Endothelial cell of umbilical vein (primary cell): ENCODE data around the gene PXYLP1. TPM values are rescaled to one million over a fixed set of nuclear protein-coding genes. Genes with fewer than 3 reads are reported as not detected.

Experiments
- BruUV-seq: library from RNA; stranded (reverse); fragments of 400-500 nt; replicated peaks from 2 replicates; lab custom pipeline; 2021; lab: Mats Ljungman, UMichigan
- CTCF ChIA-PET: fragments of 300-600, 350-600 bp; sonication (Branson Sonifier 250); formaldehyde crosslinking; loops from one replicate; lab custom pipeline; 2021; ENCODE audit warnings: antibody characterized with exemption, inconsistent platforms; lab: Charles Lee
- POLR2A ChIA-PET: fragments of 300-600, 350-600 bp; sonication (Branson Sonifier 250); formaldehyde crosslinking; loops from one replicate; lab custom pipeline; 2021; ENCODE audit warnings: antibody characterized with exemption, inconsistent platforms; lab: Charles Lee
- DNase-seq: peaks from one replicate; pipeline ENCODE4 v3.0.0-alpha.2; 2011; ENCODE audit warnings: low read depth, low spot score
- FAIRE-seq: peaks from 2 replicates; lab custom pipeline; 2011; peaks lifted over from hg19 to GRCh38; lab: Jason Lieb, UNC
- H2AFZ ChIP-seq: 2 replicates; pipeline ENCODE4 v1.6.0; 2012; ENCODE audit warnings: low read depth, low read length, control low read depth, inconsistent platforms
- H3K27ac ChIP-seq: 2 replicates; pipeline ENCODE4 v1.5.1; 2011; ENCODE audit warnings: low read depth, mild to moderate bottlenecking, control low read depth, low read length, moderate library complexity; ENCODE audit not compliant: insufficient read depth
- H3K27me3 ChIP-seq, 2 experiments: 2 replicates each; pipeline versions ENCODE4 v1.6.0 to v1.6.1; 2011; ENCODE audit warnings: low read length in 2 of 2, mixed read lengths in 1 of 2; ENCODE audit not compliant: control insufficient read depth in 2 of 2, insufficient read depth in 2 of 2
- H3K36me3 ChIP-seq, 2 experiments: 2 replicates in 1 of 2; 3 replicates in 1 of 2; pipeline ENCODE4 v1.5.1; 2011; ENCODE audit warnings: low read length in 2 of 2, mild to moderate bottlenecking in 1 of 2, moderate library complexity in 1 of 2; ENCODE audit not compliant: control insufficient read depth in 2 of 2, insufficient read depth in 2 of 2; ENCODE audit errors: extremely low read depth in 1 of 2
- H3K4me1 ChIP-seq: 3 replicates; pipeline ENCODE4 v1.5.1; 2011; ENCODE audit warnings: mild to moderate bottlenecking, low read length; ENCODE audit not compliant: control insufficient read depth, insufficient read depth; ENCODE audit errors: extremely low read depth
- H3K4me2 ChIP-seq: 2 replicates; pipeline ENCODE4 v1.6.1; 2011; ENCODE audit warnings: low read length, control low read depth, mixed read lengths; ENCODE audit not compliant: insufficient read depth
- H3K4me3 ChIP-seq, 3 experiments: fragments of 200-600 bp in 1 of 3; sonication (generic), shearing (Covaris generic) in 1 of 3; replicated peaks in 1 of 3; 2 replicates each; pipeline ENCODE4 v1.5.1; 2011 to 2016; ENCODE audit warnings: control low read depth in 3 of 3, low read length in 3 of 3, mild to moderate bottlenecking in 2 of 3, inconsistent platforms in 1 of 3, low read depth in 1 of 3, moderate library complexity in 1 of 3; ENCODE audit not compliant: insufficient read depth in 1 of 3
- H3K79me2 ChIP-seq: 2 replicates; pipeline ENCODE4 v1.6.0; 2012; ENCODE audit warnings: low read length, inconsistent platforms; ENCODE audit not compliant: control insufficient read depth, insufficient read depth
- H3K9ac ChIP-seq: replicated peaks from 2 replicates; pipeline ENCODE3; 2011; ENCODE audit warnings: low read length, control low read depth; ENCODE audit not compliant: insufficient read depth; ENCODE audit errors: extremely low read depth
- H3K9me1 ChIP-seq: replicated peaks from 3 replicates; pipeline ENCODE4 v1.6.0; 2011; ENCODE audit warnings: mild to moderate bottlenecking, low read length; ENCODE audit not compliant: control insufficient read depth, insufficient read depth; ENCODE audit errors: extremely low read depth
- H3K9me3 ChIP-seq: replicated peaks from 2 replicates; pipeline ENCODE4 v1.5.1; 2012; ENCODE audit warnings: low read length, inconsistent platforms; ENCODE audit not compliant: control insufficient read depth, insufficient read depth
- H4K20me1 ChIP-seq: replicated peaks from 2 replicates; pipeline ENCODE3; 2011; ENCODE audit warnings: mild to moderate bottlenecking, low read length; ENCODE audit not compliant: control insufficient read depth, insufficient read depth; ENCODE audit errors: extremely low read depth
- EZH2 ChIP-seq: IDR thresholded peaks from 2 replicates; pipeline ENCODE4 v1.6.1; 2012; ENCODE audit warnings: borderline replicate concordance, low read depth, mild to moderate bottlenecking, moderate library complexity, low read length, inconsistent platforms; ENCODE audit not compliant: severe bottlenecking
- FOS ChIP-seq: IDR thresholded peaks from 2 replicates; pipeline ENCODE4 v1.6.1; 2011; ENCODE audit warnings: mild to moderate bottlenecking, low read length, moderate library complexity, borderline replicate concordance; ENCODE audit not compliant: insufficient read depth
- GATA2 ChIP-seq: IDR thresholded peaks from 2 replicates; pipeline ENCODE4 v1.7.0; 2011; ENCODE audit warnings: low read depth, mild to moderate bottlenecking, moderate library complexity, mixed read lengths, low read length; ENCODE audit not compliant: insufficient read length, insufficient read depth
- JUN ChIP-seq: IDR thresholded peaks from 2 replicates; pipeline ENCODE4 v1.6.1; 2011; ENCODE audit warnings: borderline replicate concordance, low read depth; ENCODE audit not compliant: insufficient read length, insufficient read depth
- MYC ChIP-seq: IDR thresholded peaks from one replicate; pipeline ENCODE4 v1.6.1; 2011; ENCODE audit warnings: mild to moderate bottlenecking, low read depth, low read length
- POLR2A ChIP-seq: IDR thresholded peaks from 2 replicates; pipeline ENCODE4 v1.6.1; 2012; ENCODE audit warnings: low read depth, mild to moderate bottlenecking, control low read depth, low read length
- POLR2AphosphoS5 ChIP-seq: IDR thresholded peaks from 2 replicates; pipeline ENCODE4 v1.6.1; 2012; ENCODE audit warnings: low read depth, mild to moderate bottlenecking, control low read depth, low read length, moderate library complexity; ENCODE audit not compliant: insufficient read depth
- dilution Hi-C: fragments of 300-500 bp; cut with MboI; formaldehyde crosslinking; loops from one replicate; pipeline ENCODE4 v1.15.0; 2019; ENCODE audit warnings: low sequenced_read_pairs; ENCODE audit not compliant: extremely low pct_ligation_motif_present
- intact Hi-C: fragments of 100-400 bp; cut with micrococcal nuclease; formaldehyde crosslinking; loops from one replicate; pipeline ENCODE4 v1.10.0; 2022
- polyA plus RNA-seq, 4 experiments: library from polyadenylated mRNA; depleted of rRNA in 3 of 4; stranded (reverse) in 3 of 4; unstranded in 1 of 4; fragments of >200 nt; gene quantifications; 2 replicates each; pipeline versions ENCODE4 v1.2.1 to v1.2.3, GENCODE V29; 2011 to 2012; ENCODE audit warnings: missing spikeins in 1 of 4
- total RNA-seq: library from RNA; stranded (reverse); gene quantifications from 2 replicates; pipeline ENCODE4 v1.2.3, GENCODE V29; 2021
- TF ChIP-seq, protein P1 (sequence below): IDR thresholded peaks from 2 replicates; pipeline ENCODE4 v1.6.1; 2011; ENCODE audit not compliant: insufficient read depth, insufficient read length
- TF ChIP-seq, protein P2 (sequence below), 2 donors: IDR thresholded peaks; 1 replicate in 1 of 2; 2 replicates in 1 of 2; pipeline ENCODE4 v1.5.1; 2011; ENCODE audit warnings: low read length in 2 of 2, mild to moderate bottlenecking in 2 of 2, moderate library complexity in 2 of 2, control low read depth in 1 of 2, inconsistent platforms in 1 of 2, low read depth in 1 of 2; ENCODE audit not compliant: insufficient read depth in 1 of 2; ENCODE audit errors: extremely low read depth in 1 of 2

PXYLP1 gene
- total and polyA plus RNA-seq, 2 donors (not counting 3 experiments of a cell fraction or from before 2014, with no cell fraction given) = 0.84 to 1.7 TPM

DNA sequence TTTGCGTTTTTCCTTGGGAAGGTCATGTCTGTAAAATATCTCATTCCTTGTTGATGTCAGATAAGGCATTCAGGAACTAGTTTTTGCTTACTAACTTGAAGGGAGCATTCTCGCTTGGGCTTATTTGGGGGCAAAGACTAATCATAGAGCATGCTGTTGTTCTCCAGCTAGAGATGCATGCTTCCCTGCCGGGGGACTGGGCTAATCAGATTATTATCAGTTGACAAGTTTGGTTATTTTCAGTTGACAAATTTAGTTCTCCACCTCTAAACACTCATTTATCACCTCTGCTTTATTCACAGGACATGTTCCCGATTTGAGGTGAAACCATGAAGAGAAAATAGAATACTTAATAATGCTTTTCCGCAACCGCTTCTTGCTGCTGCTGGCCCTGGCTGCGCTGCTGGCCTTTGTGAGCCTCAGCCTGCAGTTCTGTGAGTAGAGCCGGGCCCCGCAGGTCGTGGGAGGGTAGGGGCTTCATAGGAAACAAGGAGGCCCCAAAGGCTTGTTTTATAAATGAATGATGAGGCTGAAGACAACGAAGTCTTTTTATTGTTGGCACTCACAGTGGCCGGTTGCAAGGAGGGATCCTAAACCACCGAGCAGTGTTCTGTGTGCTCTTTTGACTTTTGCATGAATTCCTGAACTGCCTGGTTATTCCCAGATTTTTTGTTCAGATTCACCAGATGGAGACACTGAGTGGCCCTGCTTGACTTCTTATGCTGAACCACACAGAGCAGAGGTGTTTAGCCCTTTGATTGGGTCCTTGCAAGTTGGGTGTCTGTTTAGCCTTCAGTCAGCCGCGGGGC, 28.4 kb downstream of the PXYLP1 start:
- CTCF ChIA-PET = no interaction called here
- H3K9ac ChIP-seq = no peak overlapping the region
- no peaks in the 10 kb centered on the region for H3K9me1 ChIP-seq
- no peaks in the 10 kb centered on the region for H3K9me3 ChIP-seq
- no peak for DNase-seq
- H3K4me3 ChIP-seq = no peak overlapping the region
- H3K4me2 ChIP-seq = no peak overlapping the region
- POLR2A ChIA-PET = no interaction called here
- no TSS peak for BruUV-seq
- H3K4me1 ChIP-seq = no peaks in the 10 kb centered on the region
- no peak overlapping the region for H2AFZ ChIP-seq
- H4K20me1 ChIP-seq = no peaks in the 10 kb centered on the region
- no peaks in the 10 kb centered on the region for H3K79me2 ChIP-seq
- peaks cover 0 to 3% of the 10 kb centered on the region in 2 experiments for H3K27me3 ChIP-seq
- intact Hi-C loops = no loop called here
- no peaks in the 10 kb centered on the region for H3K36me3 ChIP-seq
- FAIRE-seq = no peak
- dilution Hi-C loops = no loop called here
- TF ChIP-seq, protein P1, sequence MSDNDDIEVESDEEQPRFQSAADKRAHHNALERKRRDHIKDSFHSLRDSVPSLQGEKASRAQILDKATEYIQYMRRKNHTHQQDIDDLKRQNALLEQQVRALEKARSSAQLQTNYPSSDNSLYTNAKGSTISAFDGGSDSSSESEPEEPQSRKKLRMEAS = no peak
- TF ChIP-seq, protein P2, sequence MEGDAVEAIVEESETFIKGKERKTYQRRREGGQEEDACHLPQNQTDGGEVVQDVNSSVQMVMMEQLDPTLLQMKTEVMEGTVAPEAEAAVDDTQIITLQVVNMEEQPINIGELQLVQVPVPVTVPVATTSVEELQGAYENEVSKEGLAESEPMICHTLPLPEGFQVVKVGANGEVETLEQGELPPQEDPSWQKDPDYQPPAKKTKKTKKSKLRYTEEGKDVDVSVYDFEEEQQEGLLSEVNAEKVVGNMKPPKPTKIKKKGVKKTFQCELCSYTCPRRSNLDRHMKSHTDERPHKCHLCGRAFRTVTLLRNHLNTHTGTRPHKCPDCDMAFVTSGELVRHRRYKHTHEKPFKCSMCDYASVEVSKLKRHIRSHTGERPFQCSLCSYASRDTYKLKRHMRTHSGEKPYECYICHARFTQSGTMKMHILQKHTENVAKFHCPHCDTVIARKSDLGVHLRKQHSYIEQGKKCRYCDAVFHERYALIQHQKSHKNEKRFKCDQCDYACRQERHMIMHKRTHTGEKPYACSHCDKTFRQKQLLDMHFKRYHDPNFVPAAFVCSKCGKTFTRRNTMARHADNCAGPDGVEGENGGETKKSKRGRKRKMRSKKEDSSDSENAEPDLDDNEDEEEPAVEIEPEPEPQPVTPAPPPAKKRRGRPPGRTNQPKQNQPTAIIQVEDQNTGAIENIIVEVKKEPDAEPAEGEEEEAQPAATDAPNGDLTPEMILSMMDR (IDR thresholded peaks at IDR 0.05; ENCODE audit: extremely low read depth in 1 of 2, insufficient read depth in 1 of 2, low read depth in 1 of 2, low read length in 2 of 2) = no peak
- no peak overlapping the region for H3K27ac ChIP-seq

DNA sequence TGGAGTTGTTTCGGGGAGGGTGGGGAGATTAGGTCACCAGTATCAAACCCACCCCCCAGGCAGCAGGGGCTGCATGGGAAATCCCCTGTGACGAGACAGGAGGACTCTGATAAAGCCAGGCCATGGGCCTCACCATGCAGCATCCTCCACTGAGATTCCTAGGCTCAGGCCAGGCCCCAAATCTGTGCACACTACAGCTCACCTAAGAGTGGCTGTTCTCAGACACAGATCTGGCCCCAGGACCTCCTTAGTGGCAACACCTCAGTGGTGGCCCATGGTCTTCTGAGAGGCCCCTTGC, 29.0 kb downstream of the PXYLP1 start:
- Histone ChIP-seq H3K27me3 (peaks cover 0 to 3% of the 10 kb centered on the region in 2 experiments), H2AFZ (no peak overlapping the region), H3K4me3 (no peak overlapping the region), H3K4me2 (no peak overlapping the region), H3K36me3 (no peaks in the 10 kb centered on the region), H3K9me3 (no peaks in the 10 kb centered on the region), H3K4me1 (no peaks in the 10 kb centered on the region), H3K9ac (no peak overlapping the region), H3K9me1 (no peaks in the 10 kb centered on the region), H3K79me2 (no peaks in the 10 kb centered on the region), H3K27ac (no peak overlapping the region), H4K20me1 (no peaks in the 10 kb centered on the region)
- ChIA-PET POLR2A (no interaction called here), CTCF (no interaction called here)
- dilution Hi-C loops = no loop called here
- intact Hi-C loops = no loop called here
- FAIRE-seq = no peak
- TF ChIP-seq, protein P1 = no peak
- TF ChIP-seq EZH2 (no peak), POLR2A (no peak), GATA2 (no peak), JUN (no peak), MYC (no peak), FOS (no peak), POLR2AphosphoS5 (no peak)
- TF ChIP-seq, protein P2 (IDR thresholded peaks at IDR 0.05; ENCODE audit: extremely low read depth in 1 of 2, insufficient read depth in 1 of 2, low read depth in 1 of 2, low read length in 2 of 2) = no peak
- no TSS peak for BruUV-seq
- DNase-seq = no peak
